ENCODE measurements around the gene SMG1. TPM values are rescaled to one million over a fixed set of nuclear protein-coding genes. Genes with fewer than 3 reads are reported as not detected.

The SMG1 gene
- total RNA-seq, 1 experiment from 2014 or later, result 96.4 TPM

DNA sequence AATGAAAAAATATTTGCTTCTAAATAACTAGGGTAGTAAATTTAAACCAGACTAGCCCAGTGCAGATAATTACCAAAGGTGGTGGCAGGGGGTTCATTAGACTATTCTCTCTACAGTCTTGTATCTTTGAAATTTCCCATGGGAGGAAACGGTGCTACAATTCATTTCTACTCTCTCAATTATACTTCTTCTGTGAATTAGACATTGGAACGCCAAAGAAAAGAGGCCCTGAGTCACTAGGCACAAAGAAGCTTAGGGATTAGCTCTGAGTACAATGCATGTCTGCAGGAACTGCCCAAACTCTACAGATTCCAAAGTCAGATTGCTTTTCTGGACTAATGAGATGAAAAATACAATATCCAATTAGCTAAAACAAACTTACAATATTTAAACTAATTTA lies 94.2 kb downstream of the SMG1 start:
- H3K9me3 Mint-ChIP-seq, result no peaks in the 10 kb centered on the region
- TF ChIP-seq, protein P1, sequence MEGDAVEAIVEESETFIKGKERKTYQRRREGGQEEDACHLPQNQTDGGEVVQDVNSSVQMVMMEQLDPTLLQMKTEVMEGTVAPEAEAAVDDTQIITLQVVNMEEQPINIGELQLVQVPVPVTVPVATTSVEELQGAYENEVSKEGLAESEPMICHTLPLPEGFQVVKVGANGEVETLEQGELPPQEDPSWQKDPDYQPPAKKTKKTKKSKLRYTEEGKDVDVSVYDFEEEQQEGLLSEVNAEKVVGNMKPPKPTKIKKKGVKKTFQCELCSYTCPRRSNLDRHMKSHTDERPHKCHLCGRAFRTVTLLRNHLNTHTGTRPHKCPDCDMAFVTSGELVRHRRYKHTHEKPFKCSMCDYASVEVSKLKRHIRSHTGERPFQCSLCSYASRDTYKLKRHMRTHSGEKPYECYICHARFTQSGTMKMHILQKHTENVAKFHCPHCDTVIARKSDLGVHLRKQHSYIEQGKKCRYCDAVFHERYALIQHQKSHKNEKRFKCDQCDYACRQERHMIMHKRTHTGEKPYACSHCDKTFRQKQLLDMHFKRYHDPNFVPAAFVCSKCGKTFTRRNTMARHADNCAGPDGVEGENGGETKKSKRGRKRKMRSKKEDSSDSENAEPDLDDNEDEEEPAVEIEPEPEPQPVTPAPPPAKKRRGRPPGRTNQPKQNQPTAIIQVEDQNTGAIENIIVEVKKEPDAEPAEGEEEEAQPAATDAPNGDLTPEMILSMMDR (conservative IDR thresholded peaks at IDR 0.05), result no peak
- Histone ChIP-seq H3K79me2 (ENCODE audit: insufficient read depth, low read length) (no peaks in the 10 kb centered on the region), H2BK12ac (ENCODE audit: insufficient read length, low read depth, low read length) (no peak overlapping the region), H2BK20ac (ENCODE audit: low read depth, low read length, poor library complexity, severe bottlenecking) (no peak overlapping the region), H4K20me1 (ENCODE audit: control insufficient read depth, insufficient read depth, insufficient read length) (no peaks in the 10 kb centered on the region), H3K79me1 (ENCODE audit: insufficient read depth, low read depth, low read length, poor library complexity, severe bottlenecking) (no peaks in the 10 kb centered on the region), H3K9ac (ENCODE audit: extremely low read depth, insufficient read length, low read length) (no peak overlapping the region), H2BK5ac (ENCODE audit: insufficient read length, low read length) (no peak overlapping the region), H4K91ac (ENCODE audit: insufficient read length, low read depth, low read length) (no peak overlapping the region), H3K27ac (ENCODE audit: insufficient read length, low read depth, low read length) (no peak overlapping the region), H3T11ph (ENCODE audit: low read length) (no peak overlapping the region), H3K23ac (ENCODE audit: insufficient read length, low read depth, low read length) (no peak overlapping the region), H3K4me2 (ENCODE audit: insufficient read depth, insufficient read length, low read length) (no peak overlapping the region), H2AK5ac (ENCODE audit: insufficient read length, low read length) (no peak overlapping the region), H4K8ac (replicated peaks; ENCODE audit: insufficient read length, low read depth, low read length) (no peak overlapping the region), H2BK120ac (ENCODE audit: low read depth, low read length, poor library complexity, severe bottlenecking) (no peak overlapping the region), H3K18ac (ENCODE audit: insufficient read length, low read depth, low read length) (no peak overlapping the region), H2BK15ac (ENCODE audit: low read depth, low read length) (no peak overlapping the region), H2AFZ (ENCODE audit: low read length) (no peak overlapping the region), H3K9me3 (ENCODE audit: control insufficient read depth, low read depth, low read length) (no peaks in the 10 kb centered on the region), H3K14ac (ENCODE audit: insufficient read depth, low read length) (no peak overlapping the region), H3K4ac (ENCODE audit: low read depth, low read length) (no peak overlapping the region), H3K27me3 (ENCODE audit: insufficient read depth, low read length) (no peaks in the 10 kb centered on the region), H3K56ac (ENCODE audit: insufficient read length, low read depth, low read length) (no peak overlapping the region), H4K5ac (ENCODE audit: insufficient read length, low read depth, low read length) (no peak overlapping the region), H3K23me2 (ENCODE audit: insufficient read length, low read depth, low read length, poor library complexity, severe bottlenecking) (no peaks in the 10 kb centered on the region), H3K4me1 (ENCODE audit: insufficient read depth, low read length) (no peaks in the 10 kb centered on the region)
- no peak for DNase-seq
- no peak overlapping the region for H3K4me3 Mint-ChIP-seq
- peaks cover 47 to 86% (median 80%) of the 10 kb centered on the region in 3 experiments for H3K36me3 Mint-ChIP-seq (ENCODE audit: insufficient read depth in 1 of 3, low read depth in 3 of 3)
- no CpG with 5 or more reads among the region's 2 CpGs for WGBS (ENCODE audit: extremely low coverage, insufficient read length, low lambda C conversion rate)
- no peaks in the 10 kb centered on the region for H3K27me3 Mint-ChIP-seq (ENCODE audit: low read depth)
- H3K27ac Mint-ChIP-seq, result no peak overlapping the region
- H3K4me1 Mint-ChIP-seq, result peaks cover 6 to 8% of the 10 kb centered on the region in 2 experiments
